ENCODE measurements around the gene PLEKHH1.

DNA sequence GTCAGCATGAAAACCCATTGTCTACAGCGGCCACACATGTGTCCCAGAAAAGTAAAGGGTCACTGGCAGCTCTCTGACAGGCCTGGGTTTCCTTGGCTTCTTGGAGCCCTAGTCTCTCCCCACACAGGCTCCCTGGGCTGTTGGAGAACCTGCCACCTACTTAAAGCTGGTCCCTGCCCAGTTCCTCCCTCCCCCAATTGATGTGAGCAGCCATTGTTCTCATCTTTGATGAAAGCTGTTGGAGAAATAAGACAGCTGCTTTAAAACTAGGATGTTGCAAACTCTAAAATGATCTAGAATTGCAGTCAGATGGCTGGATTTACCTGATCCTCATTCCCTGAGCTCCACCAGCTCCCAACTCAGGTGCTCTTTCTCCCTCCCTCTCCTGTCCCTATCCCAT is 4.8 kb upstream of the PLEKHH1 start:
- TF ChIP-seq, protein P1, sequence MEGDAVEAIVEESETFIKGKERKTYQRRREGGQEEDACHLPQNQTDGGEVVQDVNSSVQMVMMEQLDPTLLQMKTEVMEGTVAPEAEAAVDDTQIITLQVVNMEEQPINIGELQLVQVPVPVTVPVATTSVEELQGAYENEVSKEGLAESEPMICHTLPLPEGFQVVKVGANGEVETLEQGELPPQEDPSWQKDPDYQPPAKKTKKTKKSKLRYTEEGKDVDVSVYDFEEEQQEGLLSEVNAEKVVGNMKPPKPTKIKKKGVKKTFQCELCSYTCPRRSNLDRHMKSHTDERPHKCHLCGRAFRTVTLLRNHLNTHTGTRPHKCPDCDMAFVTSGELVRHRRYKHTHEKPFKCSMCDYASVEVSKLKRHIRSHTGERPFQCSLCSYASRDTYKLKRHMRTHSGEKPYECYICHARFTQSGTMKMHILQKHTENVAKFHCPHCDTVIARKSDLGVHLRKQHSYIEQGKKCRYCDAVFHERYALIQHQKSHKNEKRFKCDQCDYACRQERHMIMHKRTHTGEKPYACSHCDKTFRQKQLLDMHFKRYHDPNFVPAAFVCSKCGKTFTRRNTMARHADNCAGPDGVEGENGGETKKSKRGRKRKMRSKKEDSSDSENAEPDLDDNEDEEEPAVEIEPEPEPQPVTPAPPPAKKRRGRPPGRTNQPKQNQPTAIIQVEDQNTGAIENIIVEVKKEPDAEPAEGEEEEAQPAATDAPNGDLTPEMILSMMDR (IDR thresholded peaks at IDR 0.05; ENCODE audit: insufficient read depth, low read length), result no peak
- TF ChIP-seq GABPA (IDR thresholded peaks at IDR 0.05; ENCODE audit: low read depth) (no peak), POLR2AphosphoS5 (IDR thresholded peaks at IDR 0.05; ENCODE audit: low read depth) (no peak), SPI1 (IDR thresholded peaks at IDR 0.05; ENCODE audit: borderline replicate concordance, low read depth) (no peak)
- TF ChIP-seq, protein P2, sequence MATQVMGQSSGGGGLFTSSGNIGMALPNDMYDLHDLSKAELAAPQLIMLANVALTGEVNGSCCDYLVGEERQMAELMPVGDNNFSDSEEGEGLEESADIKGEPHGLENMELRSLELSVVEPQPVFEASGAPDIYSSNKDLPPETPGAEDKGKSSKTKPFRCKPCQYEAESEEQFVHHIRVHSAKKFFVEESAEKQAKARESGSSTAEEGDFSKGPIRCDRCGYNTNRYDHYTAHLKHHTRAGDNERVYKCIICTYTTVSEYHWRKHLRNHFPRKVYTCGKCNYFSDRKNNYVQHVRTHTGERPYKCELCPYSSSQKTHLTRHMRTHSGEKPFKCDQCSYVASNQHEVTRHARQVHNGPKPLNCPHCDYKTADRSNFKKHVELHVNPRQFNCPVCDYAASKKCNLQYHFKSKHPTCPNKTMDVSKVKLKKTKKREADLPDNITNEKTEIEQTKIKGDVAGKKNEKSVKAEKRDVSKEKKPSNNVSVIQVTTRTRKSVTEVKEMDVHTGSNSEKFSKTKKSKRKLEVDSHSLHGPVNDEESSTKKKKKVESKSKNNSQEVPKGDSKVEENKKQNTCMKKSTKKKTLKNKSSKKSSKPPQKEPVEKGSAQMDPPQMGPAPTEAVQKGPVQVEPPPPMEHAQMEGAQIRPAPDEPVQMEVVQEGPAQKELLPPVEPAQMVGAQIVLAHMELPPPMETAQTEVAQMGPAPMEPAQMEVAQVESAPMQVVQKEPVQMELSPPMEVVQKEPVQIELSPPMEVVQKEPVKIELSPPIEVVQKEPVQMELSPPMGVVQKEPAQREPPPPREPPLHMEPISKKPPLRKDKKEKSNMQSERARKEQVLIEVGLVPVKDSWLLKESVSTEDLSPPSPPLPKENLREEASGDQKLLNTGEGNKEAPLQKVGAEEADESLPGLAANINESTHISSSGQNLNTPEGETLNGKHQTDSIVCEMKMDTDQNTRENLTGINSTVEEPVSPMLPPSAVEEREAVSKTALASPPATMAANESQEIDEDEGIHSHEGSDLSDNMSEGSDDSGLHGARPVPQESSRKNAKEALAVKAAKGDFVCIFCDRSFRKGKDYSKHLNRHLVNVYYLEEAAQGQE (IDR thresholded peaks at IDR 0.05; ENCODE audit: insufficient replicate concordance, low read depth), result no peak

All from HL-60 (cell line).